ENCODE data around the gene CLTB.

Gene CLTB

GRCh38 chr5:176350416-176350815, 65.9 kb downstream of the CLTB start:
- no peak for DNase-seq

GRCh38 chr5:176342766-176343458, 73.4 kb downstream of the CLTB start:
- no peak for DNase-seq
